Kidney epithelial cell (primary cell): Measurements from ENCODE around the gene GRIK2. TPM values are rescaled to one million over a fixed set of nuclear protein-coding genes. Genes with fewer than 3 reads are reported as not detected.

Source experiments
- DNase-seq: peaks from one replicate; pipeline ENCODE4 v3.0.0-alpha.2; 2010; ENCODE audit warnings: low read depth
- H3K27me3 ChIP-seq: 2 replicates; pipeline ENCODE4 v1.6.0; 2011; ENCODE audit warnings: low read length; ENCODE audit not compliant: control insufficient read depth, insufficient read depth
- H3K36me3 ChIP-seq: 2 replicates; pipeline ENCODE4 v1.5.1; 2011; ENCODE audit warnings: low read length; ENCODE audit not compliant: control insufficient read depth, insufficient read depth
- H3K4me3 ChIP-seq: 2 replicates; pipeline ENCODE4 v1.5.1; 2011; ENCODE audit warnings: low read depth, mild to moderate bottlenecking, control low read depth, low read length
- CTCF ChIP-seq: IDR thresholded peaks from 2 replicates; pipeline ENCODE4 v1.5.1; 2011; ENCODE audit warnings: mild to moderate bottlenecking, moderate library complexity, low read length, control low read depth, inconsistent platforms; ENCODE audit not compliant: insufficient read depth, poor library complexity, severe bottlenecking
- total RNA-seq: library from RNA; depleted of rRNA; stranded (reverse); fragments of >200 nt; gene quantifications from 2 replicates; pipeline ENCODE4 v1.2.3, GENCODE V29; 2015

Gene GRIK2
- total RNA-seq, 1 donor from 2014 or later: 0.13 TPM

GRCh38 chr6:101595276-101595675 is 201.8 kb downstream of the GRIK2 start:
- Histone ChIP-seq H3K36me3 (no peaks in the 10 kb centered on the region), H3K4me3 (no peak overlapping the region), H3K27me3 (no peaks in the 10 kb centered on the region)
- no peak for DNase-seq
- TF ChIP-seq CTCF: no peak

GRCh38 chr6:101597693-101598092 is 204.2 kb downstream of the GRIK2 start:
- Histone ChIP-seq H3K36me3 (no peaks in the 10 kb centered on the region), H3K27me3 (no peaks in the 10 kb centered on the region), H3K4me3 (no peak overlapping the region)
- no peak for DNase-seq
- TF ChIP-seq CTCF: no peak

GRCh38 chr6:101605426-101605825 is 211.9 kb downstream of the GRIK2 start:
- Histone ChIP-seq H3K27me3 (no peaks in the 10 kb centered on the region), H3K4me3 (no peak overlapping the region), H3K36me3 (no peaks in the 10 kb centered on the region)
- no peak for TF ChIP-seq CTCF
- no peak for DNase-seq

- TF ChIP-seq CTCF: no peak
- Histone ChIP-seq H3K27me3 (no peaks in the 10 kb centered on the region), H3K36me3 (no peaks in the 10 kb centered on the region), H3K4me3 (no peak overlapping the region)
- peak; percentile 50 for DNase-seq
Measured at GRCh38 chr6:101605874-101606273, 212.4 kb downstream of the GRIK2 start.

- no peaks in the 10 kb centered on the region for H3K27me3 ChIP-seq
- H3K4me3 ChIP-seq: no peak overlapping the region
- H3K36me3 ChIP-seq: no peaks in the 10 kb centered on the region
- DNase-seq: peak; percentile 31
- no peak for TF ChIP-seq CTCF
Measured at GRCh38 chr6:101607111-101607690, 213.7 kb downstream of the GRIK2 start.

GRCh38 chr6:101608703-101609102 is 215.2 kb downstream of the GRIK2 start:
- no peak for DNase-seq
- H3K4me3 ChIP-seq: no peak overlapping the region
- no peaks in the 10 kb centered on the region for H3K36me3 ChIP-seq
- H3K27me3 ChIP-seq: no peaks in the 10 kb centered on the region
- no peak for TF ChIP-seq CTCF
